ENCODE data around the gene RAB26. TPM values are rescaled to one million over a fixed set of nuclear protein-coding genes. Genes with fewer than 3 reads are reported as not detected.

RAB26 gene
- total and polyA plus RNA-seq, 2 of the 13 experiments (the other 11 are each of a cell fraction or from before 2014, with no cell fraction given) = 0.86 to 3.6 TPM

DNA sequence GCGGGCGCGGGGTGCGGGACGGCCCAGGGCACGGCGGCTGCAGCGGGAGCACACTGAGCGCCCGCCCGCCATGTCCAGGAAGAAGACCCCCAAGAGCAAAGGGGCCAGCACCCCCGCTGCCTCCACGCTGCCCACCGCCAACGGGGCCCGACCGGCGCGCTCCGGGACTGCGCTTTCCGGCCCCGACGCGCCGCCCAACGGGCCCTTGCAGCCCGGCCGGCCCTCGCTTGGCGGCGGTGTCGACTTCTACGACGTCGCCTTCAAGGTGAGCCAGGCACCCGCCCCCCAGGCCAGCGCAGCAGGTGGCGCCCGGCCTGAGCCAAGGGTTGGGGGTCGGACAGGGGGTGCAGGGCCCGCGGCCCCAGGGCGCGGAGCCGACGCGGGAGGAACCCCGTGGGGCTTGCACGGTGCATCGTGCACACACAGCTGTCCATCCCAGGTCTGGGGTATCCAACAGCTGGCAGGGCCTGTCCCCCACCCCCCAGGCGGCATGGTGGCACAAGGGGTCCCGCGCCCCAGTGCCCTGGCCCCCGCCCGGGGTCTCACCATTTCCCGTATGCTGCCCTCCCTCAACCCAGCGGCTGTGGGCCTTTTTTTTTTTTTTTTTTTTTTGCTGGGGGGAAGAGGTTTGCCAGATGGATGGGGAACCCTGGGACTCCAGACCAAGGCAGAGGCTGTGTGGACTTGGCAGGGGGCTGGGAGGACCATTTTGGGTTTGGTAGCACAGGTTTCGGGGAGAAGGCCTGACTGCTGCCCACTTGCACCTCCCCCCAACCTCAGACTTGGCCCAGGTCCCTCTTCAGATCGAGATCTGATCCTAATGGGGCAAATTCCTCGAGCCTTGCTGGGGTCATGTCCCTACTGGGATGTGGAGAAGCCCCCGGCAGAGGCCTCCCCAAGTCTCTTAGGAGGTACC is 547 bp downstream of the RAB26 start (continued):
- TF ChIP-seq ATF7 (IDR thresholded peaks at IDR 0.05) (no peak), ATF7 (CRISPR knock-in tag; IDR thresholded peaks at IDR 0.05) (no peak), ZNF496 (CRISPR knock-in tag; IDR thresholded peaks at IDR 0.05; ENCODE audit: insufficient replicate concordance) (no peak), ATF1 (CRISPR knock-in tag; IDR thresholded peaks at IDR 0.05) (no peak), TBL1XR1 (IDR thresholded peaks at IDR 0.05; ENCODE audit: borderline replicate concordance, low read length, partially characterized antibody) (no peak), ZFYVE20 (CRISPR knock-in tag; IDR thresholded peaks at IDR 0.05; ENCODE audit: borderline replicate concordance, low read depth) (0 out of 2 replicates have a peak, but pooled peaks have one; percentile 31), SMAD1 (CRISPR knock-in tag; IDR thresholded peaks at IDR 0.05; ENCODE audit: borderline replicate concordance, low read depth) (no peak), CREB1 (IDR thresholded peaks at IDR 0.05) (no peak), CREB1 (CRISPR knock-in tag; IDR thresholded peaks at IDR 0.05) (no peak), ZNF737 (CRISPR knock-in tag; IDR thresholded peaks at IDR 0.05; ENCODE audit: borderline replicate concordance) (no peak), ZC3H13 (CRISPR knock-in tag; IDR thresholded peaks at IDR 0.05) (0 out of 2 replicates have a peak, but pooled peaks have one; percentile 34)
- TF ChIP-seq, protein P1, sequence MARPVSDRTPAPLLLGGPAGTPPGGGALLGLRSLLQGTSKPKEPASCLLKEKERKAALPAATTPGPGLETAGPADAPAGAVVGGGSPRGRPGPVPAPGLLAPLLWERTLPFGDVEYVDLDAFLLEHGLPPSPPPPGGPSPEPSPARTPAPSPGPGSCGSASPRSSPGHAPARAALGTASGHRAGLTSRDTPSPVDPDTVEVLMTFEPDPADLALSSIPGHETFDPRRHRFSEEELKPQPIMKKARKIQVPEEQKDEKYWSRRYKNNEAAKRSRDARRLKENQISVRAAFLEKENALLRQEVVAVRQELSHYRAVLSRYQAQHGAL (CRISPR knock-in tag; IDR thresholded peaks at IDR 0.05; ENCODE audit: not compliant biosample characterization) = no peak
- TF ChIP-seq, protein P2, sequence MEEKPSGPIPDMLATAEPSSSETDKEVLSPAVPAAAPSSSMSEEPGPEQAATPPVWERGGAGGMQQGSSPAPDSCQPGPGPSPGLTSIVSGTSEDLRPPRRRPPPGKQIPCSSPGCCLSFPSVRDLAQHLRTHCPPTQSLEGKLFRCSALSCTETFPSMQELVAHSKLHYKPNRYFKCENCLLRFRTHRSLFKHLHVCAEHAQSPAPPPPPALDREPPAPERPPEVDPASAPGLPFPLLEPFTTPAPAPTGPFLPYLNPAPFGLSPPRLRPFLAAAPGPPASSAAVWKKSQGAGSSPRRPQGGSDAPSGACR (CRISPR knock-in tag; IDR thresholded peaks at IDR 0.05) = peak; percentile 43; the same call in 1 of the 2 replicates
- TF ChIP-seq, protein P3, sequence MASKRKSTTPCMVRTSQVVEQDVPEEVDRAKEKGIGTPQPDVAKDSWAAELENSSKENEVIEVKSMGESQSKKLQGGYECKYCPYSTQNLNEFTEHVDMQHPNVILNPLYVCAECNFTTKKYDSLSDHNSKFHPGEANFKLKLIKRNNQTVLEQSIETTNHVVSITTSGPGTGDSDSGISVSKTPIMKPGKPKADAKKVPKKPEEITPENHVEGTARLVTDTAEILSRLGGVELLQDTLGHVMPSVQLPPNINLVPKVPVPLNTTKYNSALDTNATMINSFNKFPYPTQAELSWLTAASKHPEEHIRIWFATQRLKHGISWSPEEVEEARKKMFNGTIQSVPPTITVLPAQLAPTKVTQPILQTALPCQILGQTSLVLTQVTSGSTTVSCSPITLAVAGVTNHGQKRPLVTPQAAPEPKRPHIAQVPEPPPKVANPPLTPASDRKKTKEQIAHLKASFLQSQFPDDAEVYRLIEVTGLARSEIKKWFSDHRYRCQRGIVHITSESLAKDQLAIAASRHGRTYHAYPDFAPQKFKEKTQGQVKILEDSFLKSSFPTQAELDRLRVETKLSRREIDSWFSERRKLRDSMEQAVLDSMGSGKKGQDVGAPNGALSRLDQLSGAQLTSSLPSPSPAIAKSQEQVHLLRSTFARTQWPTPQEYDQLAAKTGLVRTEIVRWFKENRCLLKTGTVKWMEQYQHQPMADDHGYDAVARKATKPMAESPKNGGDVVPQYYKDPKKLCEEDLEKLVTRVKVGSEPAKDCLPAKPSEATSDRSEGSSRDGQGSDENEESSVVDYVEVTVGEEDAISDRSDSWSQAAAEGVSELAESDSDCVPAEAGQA (IDR thresholded peaks at IDR 0.05; ENCODE audit: low read depth) = no peak
- TF ChIP-seq, protein P3 (CRISPR knock-in tag; IDR thresholded peaks at IDR 0.05; ENCODE audit: borderline replicate concordance) = no peak
- TF ChIP-seq, protein P4, sequence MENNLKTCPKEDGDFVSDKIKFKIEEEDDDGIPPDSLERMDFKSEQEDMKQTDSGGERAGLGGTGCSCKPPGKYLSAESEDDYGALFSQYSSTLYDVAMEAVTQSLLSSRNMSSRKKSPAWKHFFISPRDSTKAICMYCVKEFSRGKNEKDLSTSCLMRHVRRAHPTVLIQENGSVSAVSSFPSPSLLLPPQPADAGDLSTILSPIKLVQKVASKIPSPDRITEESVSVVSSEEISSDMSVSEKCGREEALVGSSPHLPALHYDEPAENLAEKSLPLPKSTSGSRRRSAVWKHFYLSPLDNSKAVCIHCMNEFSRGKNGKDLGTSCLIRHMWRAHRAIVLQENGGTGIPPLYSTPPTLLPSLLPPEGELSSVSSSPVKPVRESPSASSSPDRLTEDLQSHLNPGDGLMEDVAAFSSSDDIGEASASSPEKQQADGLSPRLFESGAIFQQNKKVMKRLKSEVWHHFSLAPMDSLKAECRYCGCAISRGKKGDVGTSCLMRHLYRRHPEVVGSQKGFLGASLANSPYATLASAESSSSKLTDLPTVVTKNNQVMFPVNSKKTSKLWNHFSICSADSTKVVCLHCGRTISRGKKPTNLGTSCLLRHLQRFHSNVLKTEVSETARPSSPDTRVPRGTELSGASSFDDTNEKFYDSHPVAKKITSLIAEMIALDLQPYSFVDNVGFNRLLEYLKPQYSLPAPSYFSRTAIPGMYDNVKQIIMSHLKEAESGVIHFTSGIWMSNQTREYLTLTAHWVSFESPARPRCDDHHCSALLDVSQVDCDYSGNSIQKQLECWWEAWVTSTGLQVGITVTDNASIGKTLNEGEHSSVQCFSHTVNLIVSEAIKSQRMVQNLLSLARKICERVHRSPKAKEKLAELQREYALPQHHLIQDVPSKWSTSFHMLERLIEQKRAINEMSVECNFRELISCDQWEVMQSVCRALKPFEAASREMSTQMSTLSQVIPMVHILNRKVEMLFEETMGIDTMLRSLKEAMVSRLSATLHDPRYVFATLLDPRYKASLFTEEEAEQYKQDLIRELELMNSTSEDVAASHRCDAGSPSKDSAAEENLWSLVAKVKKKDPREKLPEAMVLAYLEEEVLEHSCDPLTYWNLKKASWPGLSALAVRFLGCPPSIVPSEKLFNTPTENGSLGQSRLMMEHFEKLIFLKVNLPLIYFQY (CRISPR knock-in tag; IDR thresholded peaks at IDR 0.05; ENCODE audit: borderline replicate concordance) = no peak
